Activated CD8-positive, alpha-beta memory T cell treated with anti-CD3 and anti-CD28 coated beads for 1 hour (primary cell): ENCODE data around the gene NAGK.
"Not testable (repeated sequence)": the region's sequence is repeated elsewhere in the genome, so short reads cannot be mapped to it uniquely, and the experiment has no call there.

Experiments
- DNase-seq, 2 donors: peaks; one replicate each; pipeline ENCODE4 v3.0.0-alpha.2; 2020; ENCODE audit warnings: low read depth in 1 of 2; ENCODE audit errors: extremely low read depth in 1 of 2

Gene NAGK

DNA sequence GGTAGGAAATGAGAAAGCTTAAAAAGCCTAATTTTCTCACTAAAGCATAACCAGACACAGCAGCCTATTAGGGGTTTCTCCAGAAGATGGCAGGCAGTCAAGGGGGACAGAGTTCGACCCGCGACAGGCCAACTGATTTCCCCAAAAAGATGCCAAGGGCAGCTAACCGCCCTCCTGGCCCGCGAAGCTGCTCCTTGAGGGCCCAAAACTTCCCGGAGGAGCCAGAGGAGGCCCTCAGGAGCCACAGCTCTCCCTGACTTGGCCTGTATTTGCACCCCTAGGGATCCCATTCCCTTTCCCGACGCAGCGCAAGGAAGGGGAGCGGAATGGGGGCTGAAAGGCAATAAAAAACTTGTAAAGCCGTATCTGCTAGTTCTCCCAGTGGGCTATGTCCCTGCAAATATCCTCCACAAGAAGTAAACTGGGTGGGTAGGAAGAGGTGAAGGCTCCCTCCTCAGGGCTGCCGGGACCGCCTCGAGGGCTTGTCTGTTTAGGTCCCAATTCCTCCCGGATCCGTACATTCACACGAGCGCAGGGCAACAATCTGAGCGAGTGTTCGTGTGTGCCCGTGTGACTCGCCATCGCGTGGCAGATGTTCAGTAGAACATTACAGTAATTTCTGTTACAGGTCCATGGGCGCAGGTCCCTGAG lies 756 bp upstream of the NAGK start:
- no peak for DNase-seq

DNA sequence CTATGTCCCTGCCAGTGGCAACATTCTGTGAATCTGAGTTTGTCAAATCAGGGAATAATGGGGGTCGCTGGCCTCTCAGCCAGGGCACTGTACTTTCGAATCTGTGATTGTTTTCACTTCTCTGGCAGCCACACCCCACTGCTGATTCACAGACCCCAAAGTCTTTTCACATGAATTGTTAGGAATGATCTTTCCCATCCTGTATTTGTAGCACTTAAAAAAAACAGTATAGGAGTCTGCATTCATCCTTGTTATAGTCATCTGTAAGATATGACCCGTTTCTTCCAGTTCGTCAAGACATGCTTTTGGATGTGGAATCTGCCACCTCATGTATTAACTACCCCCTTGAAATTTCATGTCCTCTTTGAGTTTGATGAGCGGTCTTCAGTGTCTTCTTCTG lies 928 bp downstream of the NAGK start:
- DNase-seq: no peak

DNA sequence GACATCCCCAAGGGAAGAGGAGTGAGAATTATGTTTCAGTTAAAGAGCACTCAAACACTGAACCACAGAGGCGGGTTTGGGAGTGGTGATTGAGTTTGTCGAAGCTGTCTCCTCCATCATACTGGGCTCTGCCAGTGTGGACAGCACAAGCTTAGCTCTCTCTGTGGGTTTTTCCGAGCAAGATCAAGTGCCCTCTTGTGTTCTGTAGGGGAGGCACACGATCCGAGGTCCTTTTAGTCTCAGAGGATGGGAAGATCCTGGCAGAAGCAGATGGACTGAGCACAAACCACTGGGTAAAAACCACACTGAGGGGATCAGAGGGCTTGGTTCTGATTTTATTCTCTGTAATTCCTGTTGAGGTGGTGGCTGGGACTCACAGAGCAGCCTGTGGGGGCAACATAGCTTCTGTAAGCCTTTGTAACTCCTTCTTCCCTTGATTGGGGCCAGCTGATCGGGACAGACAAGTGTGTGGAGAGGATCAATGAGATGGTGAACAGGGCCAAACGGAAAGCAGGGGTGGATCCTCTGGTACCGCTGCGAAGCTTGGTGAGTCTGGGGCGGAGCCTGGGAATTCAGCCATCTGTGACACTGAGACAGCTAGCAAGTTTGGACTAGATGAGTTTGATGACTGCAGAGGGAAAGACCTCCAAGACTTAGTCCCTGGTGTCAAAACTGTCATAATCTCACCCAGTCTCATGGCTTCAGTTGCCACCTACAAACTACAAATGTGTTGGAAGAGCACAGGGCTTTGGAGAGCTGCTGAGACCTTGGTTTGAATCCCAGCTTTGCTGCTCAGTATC lies 2.0 kb downstream of the NAGK start:
- no peak for DNase-seq

DNA sequence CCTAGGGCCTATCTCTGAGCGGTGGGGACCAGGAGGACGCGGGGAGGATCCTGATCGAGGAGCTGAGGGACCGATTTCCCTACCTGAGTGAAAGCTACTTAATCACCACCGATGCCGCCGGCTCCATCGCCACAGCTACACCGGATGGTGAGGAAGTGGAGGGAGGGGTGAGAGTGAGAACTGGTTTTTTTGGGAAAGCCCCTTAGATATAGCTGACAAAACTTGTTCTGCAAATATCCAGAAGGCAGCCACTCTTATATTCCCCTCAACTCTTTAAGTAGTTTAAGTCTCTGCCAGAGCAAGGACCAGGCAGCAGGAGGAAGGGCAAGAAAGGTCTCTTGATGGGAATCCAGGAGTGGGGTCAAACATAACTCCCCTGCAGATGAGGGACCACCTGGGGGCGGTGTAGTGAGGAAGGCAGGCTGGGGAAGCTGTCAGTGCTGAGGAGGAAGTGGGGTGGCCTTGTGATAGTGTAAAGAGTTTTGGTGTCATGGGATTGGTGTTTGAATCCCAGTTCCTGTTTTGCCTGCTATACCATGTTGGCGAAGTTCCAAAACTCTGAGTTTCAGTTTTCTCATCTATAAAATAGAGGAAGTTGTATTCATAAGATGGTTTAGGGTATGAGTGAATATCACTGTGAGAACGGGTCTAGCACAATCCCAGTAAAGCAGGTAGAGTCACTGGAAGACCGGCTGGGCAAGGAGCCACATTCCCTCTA lies 3.4 kb downstream of the NAGK start:
- no peak for DNase-seq

DNA sequence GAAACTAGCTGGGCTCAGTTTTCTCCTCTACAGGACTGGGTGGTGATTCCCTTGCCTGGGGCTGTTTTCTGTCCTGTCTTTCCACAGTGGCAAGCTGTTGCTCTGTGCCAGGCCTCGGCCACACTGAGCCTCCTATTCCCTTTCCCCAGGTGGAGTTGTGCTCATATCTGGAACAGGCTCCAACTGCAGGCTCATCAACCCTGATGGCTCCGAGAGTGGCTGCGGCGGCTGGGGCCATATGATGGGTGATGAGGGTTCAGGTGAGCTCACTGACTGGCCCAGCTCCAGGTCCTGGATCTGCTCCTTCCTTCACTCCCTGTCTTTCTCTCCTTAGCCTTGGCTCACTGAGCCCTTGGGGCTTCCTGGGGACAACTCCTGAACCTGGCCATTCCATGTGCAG lies 4.0 kb downstream of the NAGK start:
- no peak for DNase-seq

DNA sequence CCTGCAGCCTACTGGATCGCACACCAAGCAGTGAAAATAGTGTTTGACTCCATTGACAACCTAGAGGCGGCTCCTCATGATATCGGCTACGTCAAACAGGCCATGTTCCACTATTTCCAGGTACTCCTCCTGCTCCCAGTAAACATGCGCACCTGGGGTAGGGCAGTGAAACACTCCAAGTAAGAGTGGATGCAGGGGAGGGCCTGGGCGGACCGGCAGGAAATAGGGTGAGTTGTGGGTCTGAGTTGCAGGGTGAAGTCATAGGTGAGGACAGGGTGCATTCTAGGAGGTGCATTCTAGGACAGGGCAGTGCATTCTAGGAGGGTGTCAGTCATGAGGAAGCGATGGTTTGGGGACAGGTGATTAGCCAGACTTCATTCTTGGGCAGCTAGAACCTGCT lies 5.0 kb downstream of the NAGK start:
- DNase-seq: no peak

DNA sequence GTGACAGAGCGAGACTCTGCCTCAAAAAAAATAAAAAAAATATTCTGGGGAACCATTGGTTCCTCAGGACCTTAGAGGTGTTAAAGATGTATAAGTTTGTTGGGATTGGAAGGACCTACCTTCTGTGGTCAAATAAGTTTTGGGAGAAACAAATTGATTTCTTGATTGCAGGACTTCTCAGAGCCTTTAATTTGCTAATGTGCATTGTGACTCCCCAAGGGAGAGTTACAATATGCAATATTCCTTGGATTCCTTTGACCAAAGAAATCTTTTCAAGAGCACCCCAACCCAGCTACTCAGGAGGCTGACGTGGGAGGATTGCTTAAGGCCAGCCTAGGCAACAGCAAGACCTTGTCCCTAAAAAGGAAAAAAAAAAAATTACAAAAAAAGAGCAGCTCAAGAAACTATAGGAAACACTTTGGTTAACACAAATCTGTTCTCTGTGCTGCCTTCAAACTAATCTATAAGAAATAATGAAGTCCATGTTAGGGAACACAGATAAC lies 6.5 kb downstream of the NAGK start:
- no peak for DNase-seq

DNA sequence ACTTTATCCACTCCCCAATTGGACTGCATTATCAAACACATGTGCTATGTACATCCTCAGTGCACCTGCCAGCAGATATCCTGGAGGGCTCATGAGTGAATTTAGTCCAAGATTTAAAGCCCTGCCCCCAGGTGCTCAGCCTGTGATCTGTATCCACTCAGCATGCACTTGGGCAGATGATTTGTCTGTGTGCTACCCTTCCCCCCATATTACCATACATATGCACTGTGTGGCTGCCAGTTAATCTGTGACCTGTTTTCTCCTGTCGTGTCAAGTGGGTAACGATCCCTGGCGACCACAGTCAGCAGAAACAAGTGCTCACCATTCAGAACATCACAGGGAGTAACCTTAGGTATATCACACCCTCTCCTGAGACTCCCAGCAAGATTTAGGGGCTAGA lies 10.2 kb downstream of the NAGK start:
- no peak for DNase-seq

DNA sequence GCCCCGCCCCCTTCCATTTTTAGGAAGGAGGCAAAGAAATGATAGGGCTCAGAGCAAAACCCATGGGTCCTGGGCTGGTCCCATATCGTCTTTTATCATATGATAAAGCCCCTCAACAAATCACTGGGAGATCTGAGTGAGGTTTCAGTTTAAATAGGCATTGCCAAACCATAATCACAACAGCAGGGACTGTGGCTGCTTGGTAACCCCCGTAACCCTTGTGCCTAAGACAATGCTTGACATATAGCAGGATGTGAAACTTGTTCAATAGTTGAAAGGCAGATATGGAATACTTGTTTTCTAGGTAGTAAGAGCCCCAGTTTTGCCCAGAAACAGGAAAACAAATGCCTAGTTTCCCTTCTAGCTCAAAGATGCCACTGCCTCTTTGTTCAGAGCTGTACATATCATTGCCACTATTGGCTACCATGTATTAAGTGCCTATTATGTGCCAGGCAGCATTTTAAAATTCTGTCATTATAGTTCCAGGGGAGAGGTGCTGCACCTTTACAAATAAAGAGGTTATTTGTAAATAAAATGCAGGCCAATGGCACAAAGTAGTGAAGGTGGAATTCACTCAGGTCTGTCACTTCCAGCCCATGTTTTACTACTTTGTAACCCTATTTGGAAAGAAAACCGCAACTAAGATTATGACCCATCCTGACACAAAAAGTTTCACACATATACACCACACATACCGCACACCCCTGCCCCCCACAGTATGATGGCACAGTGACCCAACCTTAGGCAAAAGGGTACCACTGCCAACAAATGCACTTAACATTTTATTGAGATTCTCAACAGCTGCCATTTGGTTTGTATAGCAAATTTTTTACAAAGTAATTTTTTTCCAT lies 14.2 kb downstream of the NAGK start:
- no peak for DNase-seq

DNA sequence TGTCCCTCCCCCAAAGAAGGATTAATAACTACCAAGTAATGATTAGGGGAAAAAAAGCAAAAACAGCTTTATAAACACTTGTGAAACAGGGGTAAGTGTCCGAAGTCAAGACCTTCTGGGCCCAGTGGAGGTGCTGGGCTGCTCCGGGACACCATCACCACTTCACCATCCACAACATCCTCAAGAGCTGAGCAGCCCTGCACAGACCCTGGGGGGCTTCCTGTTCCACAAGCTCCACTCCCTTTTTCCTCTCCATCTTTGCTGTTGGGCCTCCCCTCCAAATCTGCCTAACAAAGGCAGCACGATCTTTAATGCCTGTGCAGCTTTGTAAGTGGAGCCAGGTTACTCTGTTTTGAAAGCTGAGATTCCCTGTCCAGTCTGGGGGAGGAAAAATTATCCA lies 14.8 kb downstream of the NAGK start:
- DNase-seq: not testable (repeated sequence)

DNA sequence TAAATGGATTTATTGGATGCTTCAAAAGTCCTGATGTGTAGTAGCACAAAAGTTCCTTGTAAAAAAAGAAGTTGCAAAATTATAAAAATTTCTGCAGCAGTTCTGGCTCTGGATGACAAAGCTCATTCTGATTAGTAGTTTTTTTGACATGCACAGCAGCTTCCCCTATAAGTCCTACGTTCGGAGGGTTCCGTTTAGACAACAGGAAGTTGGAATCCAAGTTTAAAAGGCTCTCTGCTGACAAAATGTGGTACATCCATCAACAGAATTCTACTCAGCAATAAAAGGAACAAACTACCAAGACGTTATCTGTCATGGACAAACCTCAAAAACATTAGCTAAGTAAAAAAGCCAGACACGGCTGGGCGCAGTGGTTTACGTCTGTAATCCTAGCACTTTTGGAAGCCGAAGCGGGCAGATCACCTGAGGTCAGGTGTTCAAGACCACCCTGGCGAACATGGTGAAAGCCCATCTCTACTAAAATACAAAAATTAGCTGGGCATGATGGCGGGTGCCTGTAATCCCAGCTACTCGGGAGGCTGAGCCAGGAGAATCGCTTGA lies 15.4 kb downstream of the NAGK start:
- not testable (repeated sequence) for DNase-seq

DNA sequence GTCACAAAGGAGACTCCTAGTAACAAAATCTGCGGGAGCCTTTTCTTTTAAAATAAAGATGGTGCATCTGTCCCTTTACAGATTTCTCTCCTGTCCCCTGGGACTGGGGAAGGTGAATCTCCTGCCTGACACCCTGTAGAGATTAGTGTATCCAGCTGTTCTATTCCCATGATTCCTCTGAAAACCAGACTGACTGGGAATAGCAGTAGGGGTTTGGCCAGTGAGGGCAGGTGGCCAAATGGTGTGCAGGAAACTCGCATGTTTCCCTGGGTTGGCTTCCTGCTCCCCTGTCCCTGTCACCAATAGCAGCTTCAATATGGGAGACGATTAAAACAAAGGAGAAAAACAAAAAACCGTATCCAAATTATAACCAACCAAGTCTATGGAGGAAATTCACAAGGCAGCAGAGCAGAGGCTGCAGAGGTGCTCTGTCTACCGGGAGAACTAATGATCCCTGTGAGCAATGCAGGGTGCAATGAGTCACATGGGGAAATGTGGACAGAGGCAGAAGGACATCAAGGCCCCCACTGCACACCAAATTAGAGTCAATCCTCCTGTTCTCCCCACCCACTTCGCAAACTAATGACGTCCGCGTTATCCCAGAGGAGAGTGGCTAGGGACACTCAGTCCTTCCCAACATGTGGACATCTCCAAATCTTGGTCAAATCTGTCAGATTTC lies 17.0 kb downstream of the NAGK start:
- not testable (repeated sequence) for DNase-seq

DNA sequence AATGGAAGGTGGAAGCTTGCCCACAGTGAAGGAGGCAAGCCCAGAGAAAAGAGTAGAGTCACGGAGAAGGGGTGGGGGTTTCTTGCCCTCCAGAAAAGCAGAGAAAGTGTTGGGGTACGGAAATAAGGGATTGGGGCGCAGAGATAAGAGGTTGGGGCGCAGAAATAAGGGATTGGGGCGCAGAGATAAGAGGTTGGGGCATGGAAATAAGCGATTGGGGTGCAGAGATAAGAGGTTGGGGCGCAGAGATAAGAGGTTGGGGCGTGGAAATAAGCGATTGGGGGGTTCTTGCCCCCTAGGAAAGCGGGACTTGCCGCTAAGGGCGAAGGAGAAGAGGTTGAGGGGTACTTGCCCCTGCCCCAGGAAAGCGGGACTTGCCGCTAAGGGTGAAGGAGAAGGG lies 21.0 kb downstream of the NAGK start:
- DNase-seq: not testable (repeated sequence)

DNA sequence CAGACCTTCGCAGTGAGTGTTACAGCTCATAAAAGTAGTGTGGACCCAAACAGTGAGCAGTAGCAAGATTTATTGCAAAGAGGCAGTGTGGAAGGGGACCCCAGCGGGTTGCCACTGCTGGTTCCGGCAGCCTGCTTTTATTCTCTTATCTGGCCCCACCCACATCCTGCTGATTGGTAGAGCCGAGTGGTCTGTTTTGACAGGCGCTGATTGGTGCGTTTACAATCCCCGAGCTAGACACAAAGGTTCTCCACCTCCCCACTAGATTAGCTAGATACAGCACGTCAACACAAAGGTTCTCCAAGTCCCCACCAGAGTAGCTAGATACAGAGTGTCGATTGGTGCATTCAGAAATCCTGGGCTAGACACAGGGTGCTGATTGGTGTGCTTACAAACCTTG lies 23.4 kb downstream of the NAGK start:
- DNase-seq: not testable (repeated sequence)

DNA sequence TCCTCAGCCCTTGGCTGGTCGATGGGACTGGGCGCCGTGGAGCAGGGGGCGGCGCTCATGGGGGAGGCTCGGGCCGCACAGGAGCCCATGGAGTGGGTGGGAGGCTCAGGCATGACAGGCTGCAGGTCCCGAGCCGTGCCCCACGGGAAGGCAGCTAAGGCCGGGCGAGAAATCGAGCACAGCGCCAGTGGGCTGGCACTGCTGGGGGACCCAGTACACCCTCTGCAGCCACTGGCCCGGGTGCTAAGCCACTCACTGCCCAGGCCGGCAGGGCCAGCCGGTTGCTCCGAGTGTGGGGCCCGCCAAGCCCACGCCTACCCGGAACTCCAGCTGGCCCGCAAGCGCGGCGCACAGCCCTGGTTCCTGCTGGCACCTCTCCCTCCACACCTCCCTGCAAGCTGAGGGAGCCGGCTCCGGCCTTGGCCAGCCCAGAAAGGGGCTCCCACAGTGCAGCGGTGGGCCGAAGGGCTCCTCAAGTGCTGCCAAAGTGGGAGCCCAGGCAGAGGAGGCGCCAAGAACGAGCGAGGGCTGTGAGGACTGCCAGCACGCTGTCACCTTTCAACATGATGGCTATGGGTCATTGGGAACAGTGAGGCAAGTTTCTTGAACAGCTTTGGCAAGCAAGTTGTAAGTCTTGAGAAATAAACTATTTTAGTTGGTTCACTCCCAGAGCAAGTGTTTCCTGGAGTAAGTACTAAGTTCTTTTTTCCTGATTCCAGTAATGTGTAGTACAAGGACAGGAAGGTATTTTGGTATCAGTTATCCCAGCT lies 24.2 kb downstream of the NAGK start:
- DNase-seq: not testable (repeated sequence)

DNA sequence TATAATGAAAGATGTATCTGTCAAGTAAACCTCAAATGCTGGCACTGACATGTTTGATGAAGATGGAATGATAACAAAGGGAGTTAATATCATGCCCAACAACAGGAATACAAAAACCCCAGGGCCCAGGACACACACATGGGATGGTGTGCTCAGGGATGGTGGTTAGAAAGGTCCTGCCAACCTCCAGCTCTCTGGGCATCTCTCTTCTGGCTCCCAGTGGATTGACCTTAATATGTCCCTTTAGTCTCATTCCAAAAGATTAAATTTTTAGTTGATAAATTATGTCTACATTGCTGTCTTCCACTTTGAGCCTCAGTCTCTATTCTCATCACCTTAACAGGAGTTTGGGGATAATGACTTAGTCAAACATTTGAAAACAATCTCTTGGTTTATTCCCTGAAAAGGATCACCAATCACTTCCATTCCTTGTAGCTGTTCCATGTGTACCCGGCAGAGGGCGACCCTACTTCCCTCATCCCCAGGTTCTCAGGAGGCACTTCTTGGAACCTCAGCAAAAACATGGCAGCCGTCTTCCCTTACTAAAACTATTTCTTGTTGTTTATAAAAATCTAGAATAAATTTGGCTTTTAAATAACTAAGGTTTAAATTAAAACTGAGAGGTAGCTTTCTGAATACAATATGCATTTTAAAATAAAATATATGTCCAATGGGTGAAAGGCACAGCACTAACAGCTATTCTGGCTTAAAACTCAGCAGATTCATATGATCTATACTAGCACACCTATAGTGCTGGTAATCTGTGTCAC lies 31.9 kb downstream of the NAGK start:
- peak in 1 of 2 donors; percentile 22 for DNase-seq

DNA sequence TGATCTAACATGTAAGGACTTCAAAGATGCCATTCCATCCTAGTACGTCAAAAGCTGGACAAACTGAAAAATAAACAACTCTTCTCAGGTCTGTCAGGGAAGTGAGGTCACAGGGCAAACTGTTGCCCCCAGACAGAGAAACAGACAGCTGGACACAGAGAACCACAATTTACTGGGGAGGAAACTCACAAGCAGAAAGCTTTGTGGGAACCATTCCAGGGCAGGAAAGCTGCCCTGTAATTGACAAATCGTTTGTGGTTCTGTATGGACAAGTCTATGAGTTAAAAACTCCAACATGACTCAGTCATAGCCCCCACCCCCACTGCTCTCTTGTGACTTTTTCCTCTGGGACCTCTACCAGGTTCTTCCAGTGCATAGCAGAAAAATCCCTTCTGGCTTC lies 33.2 kb downstream of the NAGK start:
- DNase-seq: no peak

DNA sequence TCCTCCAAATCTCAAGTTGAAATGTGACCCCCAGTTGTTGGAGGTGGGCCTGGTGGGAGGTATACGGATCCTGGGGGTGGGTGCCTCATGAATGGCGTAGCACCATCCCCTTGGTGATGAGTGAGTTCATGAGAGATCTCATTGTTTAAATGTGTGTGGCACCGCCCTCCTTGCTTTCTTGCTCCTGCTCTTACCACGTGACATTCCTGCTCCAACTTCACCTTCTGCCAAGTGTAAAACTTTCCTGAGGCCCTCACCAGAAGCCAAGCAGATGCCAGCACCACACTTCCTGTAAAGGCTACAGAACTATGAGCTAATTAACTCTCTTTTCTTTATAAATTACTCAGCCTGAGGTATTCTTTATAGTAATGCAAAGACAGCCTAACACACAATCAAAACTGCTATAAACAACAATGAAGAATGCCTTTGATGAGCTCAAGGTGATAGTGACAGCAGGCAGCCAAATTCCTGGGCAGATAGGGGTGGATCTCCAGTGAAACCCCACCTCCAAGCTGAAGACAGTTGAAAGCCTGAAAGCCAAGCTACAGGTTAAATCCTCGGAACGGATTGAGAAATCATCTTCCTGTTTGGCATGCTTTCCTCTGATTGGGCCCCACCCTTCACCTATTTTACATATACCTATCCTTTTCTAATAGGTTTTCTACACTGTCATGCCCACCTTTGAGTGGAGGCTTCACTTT lies 34.7 kb downstream of the NAGK start:
- no peak for DNase-seq
